Measurements from ENCODE around the gene GBGT1.

GRCh38 chr9:133139246-133140173 is 24.2 kb downstream of the GBGT1 start:
- TF ChIP-seq EP300 (IDR thresholded peaks at IDR 0.05), result no peak
- TF ChIP-seq CTCF (IDR thresholded peaks at IDR 0.05), result no peak
- TF ChIP-seq POLR2A (IDR thresholded peaks at IDR 0.05), result no peak

All from stomach (tissue), 4 donors.